Smooth muscle cell (in vitro differentiated cells): ENCODE data around the gene RGS6. TPM values are rescaled to one million over a fixed set of nuclear protein-coding genes. Genes with fewer than 3 reads are reported as not detected.

Experiments used
- DNase-seq: peaks from one replicate; lab custom pipeline; 2025; ENCODE audit not compliant: unreplicated experiment; lab: John Stamatoyannopoulos, UW
- H2AFZ ChIP-seq: fragments of 200-600 bp; sonication (generic); 2 replicates; pipeline ENCODE4 v1.6.0; 2016; ENCODE audit warnings: antibody characterized with exemption, low read depth, mild to moderate bottlenecking
- H3F3A ChIP-seq: fragments of 200-600 bp; sonication (generic); 2 replicates; pipeline ENCODE4 v1.6.0; 2017; ENCODE audit warnings: antibody characterized with exemption, low read depth
- H3K27ac ChIP-seq: fragments of 200-600 bp; sonication (generic); 2 replicates; pipeline ENCODE4 v1.5.1; 2016; ENCODE audit warnings: low read depth, mild to moderate bottlenecking
- H3K27me3 ChIP-seq: fragments of 200-600 bp; sonication (generic); 2 replicates; pipeline ENCODE4 v1.6.1; 2016; ENCODE audit warnings: low read depth, mild to moderate bottlenecking
- H3K36me3 ChIP-seq: fragments of 200-600 bp; sonication (generic); 2 replicates; pipeline ENCODE4 v1.5.1; 2016; ENCODE audit warnings: low read depth
- H3K4me1 ChIP-seq: fragments of 200-600 bp; sonication (generic); 2 replicates; pipeline ENCODE4 v1.5.1; 2016; ENCODE audit warnings: low read depth
- H3K4me2 ChIP-seq: fragments of 200-600 bp; sonication (generic); 2 replicates; pipeline ENCODE4 v1.6.0; 2016; ENCODE audit warnings: mild to moderate bottlenecking
- H3K4me3 ChIP-seq: fragments of 200-600 bp; sonication (generic); 2 replicates; pipeline ENCODE4 v1.5.1; 2016; ENCODE audit warnings: mild to moderate bottlenecking
- H3K79me2 ChIP-seq: fragments of 200-600 bp; sonication (generic); 2 replicates; pipeline ENCODE4 v1.6.0; 2016; ENCODE audit warnings: low read depth, mild to moderate bottlenecking
- H3K9ac ChIP-seq: fragments of 200-600 bp; sonication (generic); 2 replicates; pipeline ENCODE4 v1.6.0; 2016; ENCODE audit warnings: low read depth
- H3K9me3 ChIP-seq: fragments of 200-600 bp; sonication (generic); replicated peaks from 2 replicates; pipeline ENCODE4 v1.5.1; 2016; ENCODE audit warnings: low read depth
- H4K20me1 ChIP-seq: fragments of 200-600 bp; sonication (generic); 2 replicates; pipeline ENCODE4 v1.6.0; 2016; ENCODE audit warnings: low read depth
- WGBS: methylation state at CpG from one replicate; pipeline ENCODE4 v1.1.7; 2016; ENCODE audit warnings: low lambda C conversion rate; 5-methylcytosine and 5-hydroxymethylcytosine counted together
- polyA plus RNA-seq: library from polyadenylated mRNA; unstranded; fragments of >200 nt; fragmentation: Nextera tagmentation; extraction: Ambion mirVana; gene quantifications from 2 replicates; pipeline ENCODE4 v1.2.1, GENCODE V29; 2016
- total RNA-seq: library from RNA; depleted of rRNA; stranded (reverse); fragments of >200 nt; gene quantifications from 2 replicates; pipeline ENCODE4 v1.2.3, GENCODE V29; 2014
- TF ChIP-seq, protein P1 (sequence below): fragments of 200-600 bp; sonication (generic); IDR thresholded peaks from 2 replicates; pipeline ENCODE4 v1.5.1; 2017; ENCODE audit warnings: borderline replicate concordance, mild to moderate bottlenecking, antibody characterized with exemption; ENCODE audit not compliant: insufficient read depth, poor library complexity, severe bottlenecking

The RGS6 gene
- total and polyA plus RNA-seq, 2 experiments from 2014 or later, result 0.40 TPM; not detected in 1

- Histone ChIP-seq H3K9ac (no peak overlapping the region), H3K36me3 (no peaks in the 10 kb centered on the region), H2AFZ (no peak overlapping the region), H3K27ac (no peak overlapping the region), H3K9me3 (no peaks in the 10 kb centered on the region), H3K4me1 (no peaks in the 10 kb centered on the region), H3K27me3 (no peaks in the 10 kb centered on the region), H3K4me2 (no peak overlapping the region), H3K79me2 (no peaks in the 10 kb centered on the region), H3F3A (no peaks in the 10 kb centered on the region), H4K20me1 (no peaks in the 10 kb centered on the region), H3K4me3 (no peak overlapping the region)
- no peak for DNase-seq
- whole genome bisulfite sequencing, result 80% methylated on average over 2 of the region's 2 CpGs
- TF ChIP-seq, protein P1, sequence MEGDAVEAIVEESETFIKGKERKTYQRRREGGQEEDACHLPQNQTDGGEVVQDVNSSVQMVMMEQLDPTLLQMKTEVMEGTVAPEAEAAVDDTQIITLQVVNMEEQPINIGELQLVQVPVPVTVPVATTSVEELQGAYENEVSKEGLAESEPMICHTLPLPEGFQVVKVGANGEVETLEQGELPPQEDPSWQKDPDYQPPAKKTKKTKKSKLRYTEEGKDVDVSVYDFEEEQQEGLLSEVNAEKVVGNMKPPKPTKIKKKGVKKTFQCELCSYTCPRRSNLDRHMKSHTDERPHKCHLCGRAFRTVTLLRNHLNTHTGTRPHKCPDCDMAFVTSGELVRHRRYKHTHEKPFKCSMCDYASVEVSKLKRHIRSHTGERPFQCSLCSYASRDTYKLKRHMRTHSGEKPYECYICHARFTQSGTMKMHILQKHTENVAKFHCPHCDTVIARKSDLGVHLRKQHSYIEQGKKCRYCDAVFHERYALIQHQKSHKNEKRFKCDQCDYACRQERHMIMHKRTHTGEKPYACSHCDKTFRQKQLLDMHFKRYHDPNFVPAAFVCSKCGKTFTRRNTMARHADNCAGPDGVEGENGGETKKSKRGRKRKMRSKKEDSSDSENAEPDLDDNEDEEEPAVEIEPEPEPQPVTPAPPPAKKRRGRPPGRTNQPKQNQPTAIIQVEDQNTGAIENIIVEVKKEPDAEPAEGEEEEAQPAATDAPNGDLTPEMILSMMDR, result no peak
Measured at GRCh38 chr14:72045271-72045670, 113.0 kb downstream of the RGS6 start.

- Histone ChIP-seq H3K9me3 (no peaks in the 10 kb centered on the region), H2AFZ (no peak overlapping the region), H3K27ac (no peak overlapping the region), H3K9ac (no peak overlapping the region), H3K4me1 (no peaks in the 10 kb centered on the region), H3K27me3 (no peaks in the 10 kb centered on the region), H3K4me3 (no peak overlapping the region), H3F3A (no peaks in the 10 kb centered on the region), H3K79me2 (no peaks in the 10 kb centered on the region), H3K4me2 (no peak overlapping the region), H3K36me3 (no peaks in the 10 kb centered on the region), H4K20me1 (no peaks in the 10 kb centered on the region)
- TF ChIP-seq, protein P1, result no peak
- 92% methylated on average over 7 of the region's 7 CpGs for WGBS
- DNase-seq, result no peak
Measured at GRCh38 chr14:72045885-72046284, 113.7 kb downstream of the RGS6 start.

DNA sequence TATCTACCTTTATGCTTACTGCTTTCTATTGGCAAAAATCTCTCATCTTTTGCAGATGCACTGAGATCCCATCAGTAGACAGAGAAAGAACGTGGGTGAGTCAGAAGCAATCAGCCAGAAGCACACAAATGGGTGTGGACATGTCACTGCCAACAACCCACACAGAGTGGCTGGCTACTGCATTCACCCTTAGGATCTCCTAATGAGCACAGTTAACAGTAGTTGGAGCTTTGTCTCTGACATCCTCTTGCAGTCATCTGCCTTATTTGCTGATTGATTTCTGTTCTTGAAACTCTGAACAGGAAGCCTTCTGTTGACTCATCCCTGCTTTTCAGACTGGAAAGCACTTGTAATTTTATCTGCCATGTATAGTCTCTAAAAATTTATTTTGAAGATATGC, 117.2 kb downstream of the RGS6 start:
- H3K27me3 ChIP-seq, result no peaks in the 10 kb centered on the region
- no peaks in the 10 kb centered on the region for H4K20me1 ChIP-seq
- H3K36me3 ChIP-seq, result no peaks in the 10 kb centered on the region
- H3K79me2 ChIP-seq, result no peaks in the 10 kb centered on the region
- no peaks in the 10 kb centered on the region for H3K4me1 ChIP-seq
- DNase-seq, result no peak
- H3K9ac ChIP-seq, result no peak overlapping the region
- no peak overlapping the region for H3K4me2 ChIP-seq
- no peaks in the 10 kb centered on the region for H3F3A ChIP-seq
- H2AFZ ChIP-seq, result no peak overlapping the region
- H3K9me3 ChIP-seq, result no peaks in the 10 kb centered on the region
- H3K4me3 ChIP-seq, result no peak overlapping the region
- TF ChIP-seq, protein P1, result no peak
- H3K27ac ChIP-seq, result no peak overlapping the region
- whole genome bisulfite sequencing, result 8% methylated on average over 1 of the region's 1 CpG

DNA sequence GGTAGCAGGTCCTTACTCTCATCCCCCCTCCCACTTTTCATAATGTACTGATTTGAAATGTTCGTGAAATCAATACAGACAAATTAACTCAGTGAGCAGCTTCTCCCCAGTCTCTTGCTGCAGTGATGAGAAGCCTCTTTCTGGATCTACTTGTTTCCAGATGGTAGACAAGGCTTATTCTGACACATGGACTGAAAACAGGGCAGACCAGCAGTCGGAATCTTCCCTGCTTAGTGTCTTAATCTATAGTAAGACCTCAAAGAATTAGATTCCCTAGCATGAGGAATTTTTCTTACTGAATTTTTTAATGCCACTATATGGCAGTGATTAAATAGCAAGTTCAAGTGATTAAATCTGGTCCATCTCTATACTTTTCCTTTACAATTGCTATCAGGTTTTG, 120.1 kb downstream of the RGS6 start:
- Histone ChIP-seq H3F3A (no peaks in the 10 kb centered on the region), H3K79me2 (no peaks in the 10 kb centered on the region), H3K4me2 (no peak overlapping the region), H3K36me3 (no peaks in the 10 kb centered on the region), H3K4me3 (no peak overlapping the region), H3K9ac (no peak overlapping the region), H3K4me1 (no peaks in the 10 kb centered on the region), H4K20me1 (no peaks in the 10 kb centered on the region), H3K9me3 (no peaks in the 10 kb centered on the region), H2AFZ (no peak overlapping the region), H3K27ac (no peak overlapping the region), H3K27me3 (no peaks in the 10 kb centered on the region)
- TF ChIP-seq, protein P1, result no peak
- WGBS, result 51% methylated on average over 2 of the region's 2 CpGs
- no peak for DNase-seq
